ENCODE data around the gene LAMA5.

Gene LAMA5

GRCh38 chr20:62347445-62347844 is 19.7 kb downstream of the LAMA5 start:
- Mint-ChIP-seq H3K27ac (no peak overlapping the region), H3K36me3 (ENCODE audit: low read depth) (peaks cover 5% of the 10 kb centered on the region), H3K9me3 (peaks cover 8% of the 10 kb centered on the region), H3K4me3 (no peak overlapping the region), H3K4me1 (peaks cover 1% of the 10 kb centered on the region), H3K27me3 (no peaks in the 10 kb centered on the region)
- DNase-seq (no peak), ATAC-seq (no peak)

- Mint-ChIP-seq H3K27ac (no peak overlapping the region), H3K27me3 (no peaks in the 10 kb centered on the region)
These were observed 20.0 kb downstream of the LAMA5 start for GRCh38 chr20:62347151-62347404.

GRCh38 chr20:62346398-62347150 is 20.5 kb downstream of the LAMA5 start:
- no peak for ATAC-seq
- no peak for DNase-seq
- H3K9me3 Mint-ChIP-seq = peaks cover 8% of the 10 kb centered on the region
- H3K4me1 Mint-ChIP-seq = peaks cover 1% of the 10 kb centered on the region
- H3K27me3 Mint-ChIP-seq = no peaks in the 10 kb centered on the region
- H3K36me3 Mint-ChIP-seq (ENCODE audit: low read depth) = peaks cover 5% of the 10 kb centered on the region
- no peak overlapping the region for H3K27ac Mint-ChIP-seq
- no peak overlapping the region for H3K4me3 Mint-ChIP-seq

More at GRCh38 chr20:62347151-62347404, 20.0 kb downstream of the LAMA5 start:
- Mint-ChIP-seq H3K9me3 (peaks cover 8% of the 10 kb centered on the region), H3K4me3 (no peak overlapping the region), H3K4me1 (peaks cover 1% of the 10 kb centered on the region), H3K36me3 (ENCODE audit: low read depth) (peaks cover 5% of the 10 kb centered on the region)
- ATAC-seq (no peak), DNase-seq (no peak)

DNA sequence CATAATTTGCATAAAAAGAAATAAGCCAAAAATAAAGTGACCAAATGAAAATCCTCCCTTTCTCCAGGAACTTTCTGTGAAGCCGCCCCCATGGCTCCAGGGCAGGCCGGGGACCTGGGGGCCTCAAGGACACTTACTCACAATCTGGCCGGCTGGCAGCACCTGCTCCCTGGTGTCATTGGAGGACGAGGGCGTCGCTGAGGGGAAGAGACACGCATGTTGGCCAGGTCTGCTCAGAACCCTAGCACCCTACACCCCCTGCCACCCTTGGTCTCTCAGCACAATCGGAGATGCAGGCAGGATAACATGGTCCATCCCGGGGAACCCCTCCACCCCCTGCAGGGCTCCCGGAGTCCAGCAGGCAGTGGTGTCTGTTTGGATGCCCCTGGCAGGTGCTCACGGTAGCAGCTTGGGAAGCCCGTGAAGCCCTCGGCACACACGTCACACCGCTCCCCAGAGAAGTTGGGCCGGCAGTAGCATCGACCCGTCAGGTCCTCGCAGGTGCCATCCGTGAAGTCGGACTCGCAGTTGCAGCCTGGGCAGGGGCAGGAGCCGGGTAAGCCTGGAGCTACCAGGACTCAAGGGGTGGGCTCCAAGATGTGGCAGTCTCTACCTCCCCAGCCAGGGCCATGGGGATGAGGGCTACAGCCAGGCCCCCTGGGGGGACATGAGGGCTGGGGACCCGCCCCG is 21.3 kb downstream of the LAMA5 start:
- Mint-ChIP-seq H3K36me3 (ENCODE audit: low read depth) (peaks cover 5% of the 10 kb centered on the region), H3K27me3 (no peaks in the 10 kb centered on the region), H3K27ac (no peak overlapping the region), H3K4me3 (no peak overlapping the region), H3K4me1 (peaks cover 1% of the 10 kb centered on the region), H3K9me3 (peaks cover 8% of the 10 kb centered on the region)
- ATAC-seq (no peak), DNase-seq (no peak)

DNA sequence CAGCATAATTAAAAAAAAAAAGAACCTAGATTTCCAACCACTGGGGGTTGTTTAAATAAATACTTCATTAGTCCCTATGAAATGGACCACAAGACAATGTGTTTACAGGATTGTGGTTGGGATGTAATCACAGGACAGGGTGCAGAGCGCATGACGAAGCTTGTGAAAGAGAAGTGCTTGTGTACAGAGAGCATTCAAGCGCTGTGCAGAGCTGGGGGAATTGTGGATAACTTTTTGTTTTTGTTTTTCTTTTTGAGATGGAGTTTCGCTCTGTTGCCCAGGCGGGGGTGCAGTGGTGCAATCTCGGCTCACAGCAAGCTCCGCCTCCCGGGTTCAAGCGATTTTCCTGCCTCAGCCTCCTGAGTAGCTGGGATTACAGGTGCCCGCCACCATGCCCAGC is 22.3 kb downstream of the LAMA5 start:
- H3K9me3 Mint-ChIP-seq = peaks cover 8% of the 10 kb centered on the region

GRCh38 chr20:62344092-62344491 is 23.0 kb downstream of the LAMA5 start:
- H3K9me3 Mint-ChIP-seq = peaks cover 4% of the 10 kb centered on the region
- H3K4me3 Mint-ChIP-seq = no peak overlapping the region
- peaks cover 2% of the 10 kb centered on the region for H3K36me3 Mint-ChIP-seq (ENCODE audit: low read depth)
- H3K4me1 Mint-ChIP-seq = peaks cover 6% of the 10 kb centered on the region
- peaks cover 3% of the 10 kb centered on the region for H3K27me3 Mint-ChIP-seq
- ATAC-seq = no peak
- H3K27ac Mint-ChIP-seq = no peak overlapping the region
- no peak for DNase-seq

More for the DNA sequence above, 22.3 kb downstream of the LAMA5 start:
- ATAC-seq (no peak), DNase-seq (no peak)
- peaks cover 3% of the 10 kb centered on the region for H3K27me3 Mint-ChIP-seq
- no peak overlapping the region for H3K27ac Mint-ChIP-seq
- peaks cover 4% of the 10 kb centered on the region for H3K4me1 Mint-ChIP-seq
- no peak overlapping the region for H3K4me3 Mint-ChIP-seq
- peaks cover 5% of the 10 kb centered on the region for H3K36me3 Mint-ChIP-seq (ENCODE audit: low read depth)

- Mint-ChIP-seq H3K9me3 (no peaks in the 10 kb centered on the region), H3K27ac (no peak overlapping the region), H3K4me1 (peaks cover 6% of the 10 kb centered on the region), H3K27me3 (peaks cover 3% of the 10 kb centered on the region), H3K36me3 (ENCODE audit: low read depth) (no peaks in the 10 kb centered on the region), H3K4me3 (no peak overlapping the region)
- ATAC-seq = no peak
- DNase-seq = no peak
These were observed 24.2 kb downstream of the LAMA5 start for GRCh38 chr20:62342910-62343309.

DNA sequence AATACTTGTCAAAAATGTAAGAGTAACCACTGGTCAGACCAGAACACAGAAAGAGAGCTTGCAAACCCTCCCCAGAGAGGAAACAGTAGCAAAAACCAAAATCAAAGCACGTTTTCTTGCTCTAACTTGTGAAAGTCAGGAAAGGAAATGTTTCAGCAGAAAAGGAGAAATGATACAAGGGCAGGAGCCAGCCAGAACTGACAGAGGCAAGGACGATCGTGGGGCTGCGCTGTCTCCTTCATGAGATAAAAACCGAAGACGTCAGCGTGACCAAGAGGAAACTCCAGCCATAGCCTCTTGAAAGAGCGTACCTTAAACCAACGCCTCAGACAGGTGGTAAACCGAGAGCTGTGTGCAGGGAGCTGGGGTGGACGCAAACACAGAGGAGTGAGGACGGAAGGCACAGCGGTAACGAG is 27.5 kb downstream of the LAMA5 start:
- Mint-ChIP-seq H3K9me3 (no peaks in the 10 kb centered on the region), H3K4me1 (peaks cover 8% of the 10 kb centered on the region), H3K36me3 (ENCODE audit: low read depth) (no peaks in the 10 kb centered on the region), H3K4me3 (peak overlapping the region; percentile 23), H3K27me3 (peaks cover 7% of the 10 kb centered on the region), H3K27ac (no peak overlapping the region)
- DNase-seq (no peak), ATAC-seq (no peak)

DNA sequence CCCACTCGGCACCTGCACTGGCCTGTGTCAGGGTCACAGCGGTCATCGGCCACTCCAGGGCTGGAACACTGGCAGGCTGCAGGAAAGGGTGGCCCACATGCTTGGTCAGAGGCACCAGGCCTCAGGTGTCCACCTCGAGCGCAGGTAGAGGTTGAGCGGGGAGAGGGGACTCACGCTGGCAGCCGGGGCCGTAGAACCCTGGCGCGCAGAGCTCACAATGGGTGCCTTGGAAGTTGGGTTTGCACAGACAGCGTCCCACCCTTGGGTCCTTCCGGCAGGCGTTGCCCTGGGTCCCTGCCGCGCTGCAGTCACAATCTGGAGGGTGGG is 28.9 kb downstream of the LAMA5 start:
- no peak overlapping the region for H3K27ac Mint-ChIP-seq
- DNase-seq (no peak), ATAC-seq (no peak)
- no peaks in the 10 kb centered on the region for H3K36me3 Mint-ChIP-seq (ENCODE audit: low read depth)
- no peak overlapping the region for H3K4me3 Mint-ChIP-seq
- peaks cover 7% of the 10 kb centered on the region for H3K27me3 Mint-ChIP-seq
- H3K4me1 Mint-ChIP-seq = peaks cover 8% of the 10 kb centered on the region
- H3K9me3 Mint-ChIP-seq = no peaks in the 10 kb centered on the region

- DNase-seq (no peak), ATAC-seq (peak; percentile 18)
- H3K9me3 Mint-ChIP-seq = no peaks in the 10 kb centered on the region
- H3K4me1 Mint-ChIP-seq = peaks cover 8% of the 10 kb centered on the region
- H3K4me3 Mint-ChIP-seq = no peak overlapping the region
- no peaks in the 10 kb centered on the region for H3K36me3 Mint-ChIP-seq (ENCODE audit: low read depth)
- no peak overlapping the region for H3K27ac Mint-ChIP-seq
- peaks cover 7% of the 10 kb centered on the region for H3K27me3 Mint-ChIP-seq
These were observed 29.4 kb downstream of the LAMA5 start for GRCh38 chr20:62337558-62338293.

GRCh38 chr20:62336775-62337557 is 30.1 kb downstream of the LAMA5 start:
- peak; percentile 13 for ATAC-seq
- Mint-ChIP-seq H3K36me3 (ENCODE audit: low read depth) (no peaks in the 10 kb centered on the region), H3K9me3 (no peaks in the 10 kb centered on the region), H3K27ac (no peak overlapping the region), H3K4me3 (no peak overlapping the region), H3K27me3 (peaks cover 7% of the 10 kb centered on the region), H3K4me1 (peaks cover 8% of the 10 kb centered on the region)
- no peak for DNase-seq

- H3K4me3 Mint-ChIP-seq = no peak overlapping the region
- H3K9me3 Mint-ChIP-seq = no peaks in the 10 kb centered on the region
- H3K36me3 Mint-ChIP-seq (ENCODE audit: low read depth) = no peaks in the 10 kb centered on the region
- peaks cover 8% of the 10 kb centered on the region for H3K4me1 Mint-ChIP-seq
- ATAC-seq (no peak), DNase-seq (no peak)
- no peak overlapping the region for H3K27ac Mint-ChIP-seq
- H3K27me3 Mint-ChIP-seq = peaks cover 7% of the 10 kb centered on the region
These were observed 30.8 kb downstream of the LAMA5 start for GRCh38 chr20:62336329-62336728.

- H3K9me3 Mint-ChIP-seq = no peaks in the 10 kb centered on the region
- peaks cover 8% of the 10 kb centered on the region for H3K4me1 Mint-ChIP-seq
- peaks cover 7% of the 10 kb centered on the region for H3K27me3 Mint-ChIP-seq
- DNase-seq (no peak), ATAC-seq (no peak)
- no peak overlapping the region for H3K27ac Mint-ChIP-seq
- no peaks in the 10 kb centered on the region for H3K36me3 Mint-ChIP-seq (ENCODE audit: low read depth)
- no peak overlapping the region for H3K4me3 Mint-ChIP-seq
These were observed 31.6 kb downstream of the LAMA5 start for GRCh38 chr20:62335532-62335931.

DNA sequence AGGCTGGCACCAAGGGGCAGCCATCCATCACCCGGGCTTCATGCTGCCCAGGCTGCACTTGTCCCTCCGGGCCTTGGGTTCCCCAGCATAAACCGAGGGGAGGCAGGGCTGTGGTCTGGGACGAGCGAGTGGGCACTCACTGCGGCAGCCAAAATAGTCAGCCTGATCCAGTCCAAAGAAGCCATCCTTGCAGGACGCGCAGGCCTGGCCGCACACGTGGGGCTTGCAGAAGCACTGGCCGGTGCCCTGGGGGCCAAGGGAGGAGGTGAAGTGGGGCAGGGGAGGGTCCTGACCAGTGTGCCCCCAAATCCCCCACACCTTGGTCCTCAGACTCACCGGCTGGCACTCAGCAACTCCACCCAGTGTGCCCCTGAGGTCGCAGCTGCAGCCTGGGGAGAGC is 32.2 kb downstream of the LAMA5 start:
- Mint-ChIP-seq H3K4me3 (no peak overlapping the region), H3K4me1 (peaks cover 7% of the 10 kb centered on the region), H3K27me3 (peaks cover 6% of the 10 kb centered on the region), H3K9me3 (no peaks in the 10 kb centered on the region), H3K36me3 (ENCODE audit: low read depth) (no peaks in the 10 kb centered on the region), H3K27ac (no peak overlapping the region)
- ATAC-seq (no peak), DNase-seq (no peak)
